GM12878 (cell line): ENCODE measurements around the gene CENPE. TPM values are rescaled to one million over a fixed set of nuclear protein-coding genes. Genes with fewer than 3 reads are reported as not detected.

Experiments
- ATAC-seq: fragments of 200-7000 bp; cut with Tn5 transposase; 3 replicates; pipeline ENCODE4 v1.9.1; 2020; ENCODE audit warnings: mild to moderate bottlenecking, moderate library complexity
- BruUV-seq: library from RNA; stranded (reverse); fragments of 400-500 nt; replicated peaks from 2 replicates; lab custom pipeline; 2021; lab: Mats Ljungman, UMichigan
- CTCF ChIA-PET: fragments of 300-600 bp; sonication (Branson Sonifier 250); formaldehyde crosslinking; extraction: SDS; loops from one replicate; lab custom pipeline; 2021; ENCODE audit warnings: inconsistent platforms; lab: Yijun Ruan, JAX
- POLR2A ChIA-PET: fragments of 350-600 bp; formaldehyde crosslinking; extraction: SDS; loops from one replicate; lab custom pipeline; 2021; ENCODE audit warnings: inconsistent platforms; lab: Charles Lee
- RAD21 ChIA-PET: fragments of 300-600 bp; sonication (Branson Sonifier 250); formaldehyde crosslinking; loops from one replicate; lab custom pipeline; 2023; ENCODE audit warnings: antibody characterized with exemption; ENCODE audit not compliant: unreplicated experiment; lab: Charles Lee
- SMC1A ChIA-PET: fragments of 300-600 bp; sonication (Branson Sonifier 250); formaldehyde crosslinking; loops from one replicate; lab custom pipeline; 2023; ENCODE audit not compliant: unreplicated experiment, uncharacterized antibody; lab: Charles Lee
- DNase-seq: peaks from one replicate; pipeline ENCODE4 v3.0.0-alpha.2; 2011; ENCODE audit warnings: low read depth, low spot score
- FAIRE-seq: peaks from 3 replicates; lab custom pipeline; 2011; peaks lifted over from hg19 to GRCh38; lab: Jason Lieb, UNC
- H2AFZ ChIP-seq: 2 replicates; pipeline ENCODE4 v1.6.0; 2011; ENCODE audit warnings: low read depth, low read length, control low read depth; ENCODE audit not compliant: control insufficient read depth
- H3K27ac ChIP-seq: 2 replicates; pipeline ENCODE4 v1.5.1; 2011; ENCODE audit warnings: control low read depth; ENCODE audit not compliant: control insufficient read depth, insufficient read depth
- H3K27me3 ChIP-seq, 2 experiments: replicated peaks in 1 of 2; 2 replicates each; pipeline versions ENCODE4 v1.6.0 to v1.6.1; 2011; ENCODE audit warnings: low read length in 1 of 2; ENCODE audit not compliant: control insufficient read depth in 2 of 2, insufficient read depth in 2 of 2
- H3K36me3 ChIP-seq, 2 experiments: 2 replicates each; pipeline ENCODE4 v1.5.1; 2011; ENCODE audit warnings: low read length in 1 of 2; ENCODE audit not compliant: control insufficient read depth in 2 of 2, insufficient read depth in 2 of 2
- H3K4me1 ChIP-seq: 2 replicates; pipeline ENCODE4 v1.6.1; 2011; ENCODE audit warnings: mild to moderate bottlenecking, low read length, moderate library complexity, mixed read lengths; ENCODE audit not compliant: control insufficient read depth, insufficient read depth
- H3K4me2 ChIP-seq: 2 replicates; pipeline ENCODE4 v1.6.0; 2011; ENCODE audit warnings: control low read depth; ENCODE audit not compliant: control insufficient read depth, insufficient read depth
- H3K4me3 ChIP-seq: fragments of 200-600 bp; sonication (generic); 2 replicates; pipeline ENCODE4 v1.5.1; 2016
- H3K79me2 ChIP-seq: 2 replicates; pipeline ENCODE4 v1.6.0; 2011; ENCODE audit warnings: low read length; ENCODE audit not compliant: control insufficient read depth, insufficient read depth
- H3K9ac ChIP-seq: 2 replicates; pipeline ENCODE4 v1.8.0; 2011; ENCODE audit warnings: low read length, control low read depth, mixed read lengths; ENCODE audit not compliant: control insufficient read depth, insufficient read depth
- H3K9me3 ChIP-seq: replicated peaks from 3 replicates; pipeline ENCODE4 v1.5.1; 2011; ENCODE audit warnings: mild to moderate bottlenecking, low read length; ENCODE audit not compliant: control insufficient read depth, insufficient read depth
- H4K20me1 ChIP-seq: 2 replicates; pipeline ENCODE4 v1.6.0; 2011; ENCODE audit not compliant: control insufficient read depth, insufficient read depth
- HDAC2 ChIP-seq: fragments of 200-600 bp; sonication (generic); IDR thresholded peaks from 2 replicates; pipeline ENCODE4 v1.6.1; 2017
- IKZF1 ChIP-seq: fragments of 450-650 bp; conservative IDR thresholded peaks from 2 replicates; pipeline ENCODE4 v1.6.1; 2017; ENCODE audit warnings: antibody characterized with exemption, mild to moderate bottlenecking
- IRF4 ChIP-seq: IDR thresholded peaks from 2 replicates; pipeline ENCODE4 v1.6.1; 2011; ENCODE audit warnings: low read depth, low read length
- LARP7 ChIP-seq: fragments of 450-650 bp; IDR thresholded peaks from 2 replicates; pipeline ENCODE4 v1.6.1; 2017; ENCODE audit warnings: mild to moderate bottlenecking
- RB1 ChIP-seq: fragments of 450-650 bp; formaldehyde crosslinking; IDR thresholded peaks from 2 replicates; pipeline ENCODE4 v1.6.1; 2017; ENCODE audit warnings: mild to moderate bottlenecking, borderline replicate concordance
- RUNX3 ChIP-seq: IDR thresholded peaks from 2 replicates; pipeline ENCODE4 v1.6.1; 2012; ENCODE audit warnings: low read length, inconsistent platforms
- SMARCA5 ChIP-seq: fragments of 450-650 bp; IDR thresholded peaks from 2 replicates; pipeline ENCODE4 v1.6.1; 2017; ENCODE audit warnings: mild to moderate bottlenecking
- STAT1 ChIP-seq: fragments of 450-650 bp; conservative IDR thresholded peaks from 2 replicates; pipeline ENCODE4 v1.6.1; 2014; ENCODE audit warnings: antibody characterized with exemption, mild to moderate bottlenecking
- SUPT20H ChIP-seq: IDR thresholded peaks from 2 replicates; pipeline ENCODE4 v1.6.1; 2011; ENCODE audit warnings: low read depth, mild to moderate bottlenecking, low read length, moderate library complexity, borderline replicate concordance; ENCODE audit not compliant: control insufficient read depth
- SUZ12 ChIP-seq: fragments of 200-600 bp; sonication (generic); IDR thresholded peaks from one replicate; pipeline ENCODE4 v1.6.1; 2018; ENCODE audit warnings: antibody characterized with exemption, mild to moderate bottlenecking; ENCODE audit not compliant: unreplicated experiment
- TARDBP ChIP-seq: IDR thresholded peaks from 2 replicates; pipeline ENCODE4 v1.6.1; 2016; ENCODE audit warnings: borderline replicate concordance
- WGBS: methylation state at CpG from one replicate; pipeline ENCODE4 v1.1.6; 2016; ENCODE audit warnings: low lambda C conversion rate; ENCODE audit not compliant: insufficient replicate concordance, insufficient coverage; ENCODE audit errors: missing lambda C conversion rate; 5-methylcytosine and 5-hydroxymethylcytosine counted together
- in situ Hi-C: fragments of 300-500 bp; cut with MboI; formaldehyde crosslinking; loops from 9 replicates; pipeline ENCODE4 v1.14.3; 2018; ENCODE audit warnings: mixed read lengths
- intact Hi-C: fragments of 100-400 bp; cut with micrococcal nuclease; formaldehyde crosslinking; loops from one replicate; pipeline ENCODE4 v1.14.2; 2022; ENCODE audit not compliant: unreplicated experiment
- polyA plus RNA-seq, 11 experiments: library from polyadenylated mRNA; depleted of rRNA in 4 of 11; unstranded in 6 of 11; stranded (reverse) in 5 of 11; fragments of >200 nt; fragmentation: Nextera tagmentation in 4 of 11; fragmentation: Illumina TruSeq in 1 of 11; extraction: Ambion mirVana in 4 of 11; extraction: Trizol in 1 of 11; gene quantifications; 1 replicate in 1 of 11; 2 replicates in 10 of 11; pipeline versions ENCODE4 v1.2.1 to v1.2.3, GENCODE V29; 2011 to 2016; ENCODE audit warnings: inconsistent platforms in 2 of 11, missing spikeins in 2 of 11, low read depth in 1 of 11
- total RNA-seq, 4 experiments: library from RNA; depleted of rRNA in 3 of 4; stranded (reverse); fragments of >200 nt in 3 of 4; fragmentation: Illumina TruSeq in 1 of 4; extraction: Trizol in 1 of 4; gene quantifications; 2 replicates each; pipeline versions ENCODE4 v1.2.1 to v1.2.3, GENCODE V29; 2013 to 2021
- TF ChIP-seq, protein P1 (sequence below): IDR thresholded peaks from 2 replicates; pipeline ENCODE4 v1.6.1; 2011; ENCODE audit warnings: low read depth, low read length, improper control_type of control experiment, borderline replicate concordance

CENPE gene
- total and polyA plus RNA-seq, 10 of the 15 experiments (the other 5 are each of a cell fraction or from before 2014, with no cell fraction given) = 10.2 to 53.6 (median 25.2) TPM

DNA sequence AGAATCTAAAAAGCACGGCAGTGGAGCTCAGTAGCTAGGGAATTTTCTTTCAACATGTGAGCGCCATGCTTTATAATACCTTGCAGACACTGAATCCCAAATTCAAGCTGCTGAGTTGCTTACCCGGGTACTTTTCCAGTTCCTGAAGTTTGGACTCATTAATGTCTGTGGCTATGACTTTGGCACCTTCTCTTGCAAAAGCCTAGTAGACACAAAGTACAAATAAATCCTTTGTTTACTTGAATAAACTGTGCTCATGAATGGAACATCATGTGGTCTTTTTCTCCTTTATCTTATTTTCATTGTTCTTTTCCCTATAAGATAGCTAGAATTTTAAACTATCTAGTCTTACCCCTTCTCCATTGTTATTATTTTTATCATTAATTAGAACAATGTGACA, 103.1 kb downstream of the CENPE start:
- POLR2A ChIA-PET = interaction anchor here (0.6 to 0.9 kb wide), 2 partner anchors 19 to 778 kb away, joined by 3 read pairs; partner anchors contain the start of gene SLC9B2

DNA sequence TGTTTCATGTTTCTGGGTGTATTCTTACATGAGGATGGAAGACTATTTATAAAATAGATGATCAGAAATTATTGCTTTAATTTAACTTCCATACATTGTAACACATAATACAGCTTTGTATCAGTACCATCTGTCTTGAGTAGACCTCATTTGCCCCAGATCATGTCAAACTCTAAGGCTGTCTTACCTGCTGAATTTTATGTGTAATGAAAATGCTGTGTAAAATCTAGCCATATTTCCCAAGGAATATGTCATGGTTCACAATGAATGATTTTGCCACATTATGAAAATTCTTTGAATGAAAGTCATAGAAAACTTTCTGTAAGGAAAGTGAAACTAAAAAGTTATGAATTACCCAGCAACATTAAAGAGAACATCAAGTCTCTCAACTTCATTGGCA, 105.9 kb downstream of the CENPE start:
- ChIA-PET SMC1A (interaction anchor here (0.7 to 9.1 kb wide), 38 partner anchors 9 to 747 kb away, joined by 3 to 98 read pairs (median 6); partner anchors contain the start of genes BDH2, SLC39A8, SLC9B2 and UBE2D3), RAD21 (interaction anchor here (0.9 to 6.0 kb wide), 23 partner anchors 8 to 694 kb away, joined by 3 to 69 read pairs (median 5); partner anchors contain the start of gene SLC9B2), POLR2A (interaction anchor here (1.4 kb wide), 1 partner anchor 49 kb away, joined by 4 read pairs; no protein-coding TSS in a partner anchor), CTCF (interaction anchor here (0.6 to 11.9 kb wide), 46 partner anchors 9 to 664 kb away, joined by 3 to 179 read pairs (median 6); partner anchors contain the start of genes BDH2, SLC9B1 and SLC9B2)
- no peak for DNase-seq
- ATAC-seq = peak; percentile 59
- Histone ChIP-seq H4K20me1 (no peaks in the 10 kb centered on the region), H3K4me2 (peak overlapping the region; percentile 50), H3K27ac (peak overlapping the region; percentile 27), H3K4me1 (peaks cover 6% of the 10 kb centered on the region; the same call in 1 of the 2 replicates), H3K36me3 (no peaks in the 10 kb centered on the region; a peak in 2 of 4 replicates), H3K27me3 (no peaks in the 10 kb centered on the region), H3K4me3 (peak overlapping the region; percentile 16; the same call in 1 of the 2 replicates), H3K79me2 (no peaks in the 10 kb centered on the region), H3K9ac (no peak overlapping the region), H2AFZ (peak overlapping the region; percentile 76), H3K9me3 (no peaks in the 10 kb centered on the region)
- intact Hi-C loops (loop anchor here (5.0 to 10.0 kb wide), 3 partner anchors 407 to 660 kb away; no protein-coding TSS in a partner anchor), in situ Hi-C loops (loop anchor here (10.0 kb wide), 1 partner anchor 467 kb away; no protein-coding TSS in a partner anchor)
- BruUV-seq = no TSS peak
- no peak for FAIRE-seq
- TF ChIP-seq HDAC2 = no peak
- no peak for TF ChIP-seq SUPT20H
- TF ChIP-seq, protein P1, sequence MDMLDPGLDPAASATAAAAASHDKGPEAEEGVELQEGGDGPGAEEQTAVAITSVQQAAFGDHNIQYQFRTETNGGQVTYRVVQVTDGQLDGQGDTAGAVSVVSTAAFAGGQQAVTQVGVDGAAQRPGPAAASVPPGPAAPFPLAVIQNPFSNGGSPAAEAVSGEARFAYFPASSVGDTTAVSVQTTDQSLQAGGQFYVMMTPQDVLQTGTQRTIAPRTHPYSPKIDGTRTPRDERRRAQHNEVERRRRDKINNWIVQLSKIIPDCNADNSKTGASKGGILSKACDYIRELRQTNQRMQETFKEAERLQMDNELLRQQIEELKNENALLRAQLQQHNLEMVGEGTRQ = no peak
- TF ChIP-seq LARP7 = no peak
- TF ChIP-seq SMARCA5 = no peak
- no peak for TF ChIP-seq SUZ12
- TF ChIP-seq IRF4 = no peak
- no peak for TF ChIP-seq TARDBP

More for the DNA sequence above, 103.1 kb downstream of the CENPE start:
- ChIA-PET RAD21 (interaction anchor here (0.6 to 1.9 kb wide), 5 partner anchors 20 to 664 kb away, joined by 3 to 7 read pairs (median 4); no protein-coding TSS in a partner anchor), CTCF (interaction anchor here (0.7 to 11.9 kb wide), 12 partner anchors 14 to 552 kb away, joined by 3 to 179 read pairs (median 4); partner anchors contain the start of gene SLC9B2)
- Histone ChIP-seq H2AFZ (no peak overlapping the region), H3K79me2 (peaks cover 2% of the 10 kb centered on the region), H3K9ac (no peak overlapping the region), H4K20me1 (no peaks in the 10 kb centered on the region), H3K27ac (no peak overlapping the region), H3K27me3 (no peaks in the 10 kb centered on the region)
- in situ Hi-C loops = loop anchor here (10.0 kb wide), 1 partner anchor 470 kb away; no protein-coding TSS in a partner anchor
- ATAC-seq (no peak), FAIRE-seq (no peak)
- WGBS = 96% methylated on average over 3 of the region's 3 CpGs
- TF ChIP-seq RUNX3 = no peak
- no peak for TF ChIP-seq IKZF1
- TF ChIP-seq STAT1 = no peak
- TF ChIP-seq RB1 = no peak
- TF ChIP-seq, all 136 proteins: peak for 0
- H3K36me3 ChIP-seq = no peaks in the 10 kb centered on the region; a peak in 1 of 4 replicates
- SMC1A ChIA-PET = interaction anchor here (0.7 to 9.1 kb wide), 12 partner anchors 11 to 665 kb away, joined by 3 to 98 read pairs (median 4); partner anchors contain the start of gene SLC9B1
- H3K4me2 ChIP-seq = no peak overlapping the region
- BruUV-seq = no TSS peak
- no peak for DNase-seq
- intact Hi-C loops = loop anchor here (5.0 to 10.0 kb wide), 2 partner anchors 268 to 410 kb away; partner anchors contain the start of gene UBE2D3
- H3K9me3 ChIP-seq = no peaks in the 10 kb centered on the region
- H3K4me3 ChIP-seq = no peak overlapping the region
- H3K4me1 ChIP-seq = peaks cover 10% of the 10 kb centered on the region
